Gastroesophageal sphincter (tissue), 3 donors: ENCODE measurements around the gene ARHGEF10L.

ENCODE experiments used
- POLR2A ChIP-seq, 2 donors: fragments of 450-650 bp; IDR thresholded peaks; one replicate each; pipeline ENCODE4 v1.6.1; 2017; ENCODE audit warnings: antibody characterized with exemption in 2 of 2, mild to moderate bottlenecking in 2 of 2, moderate library complexity in 1 of 2
- POLR2AphosphoS5 ChIP-seq: sonication (generic); formaldehyde crosslinking; IDR thresholded peaks from one replicate; pipeline ENCODE4 v1.6.1; 2017; ENCODE audit warnings: antibody characterized with exemption
- TF ChIP-seq, protein P1 (sequence below), 4 experiments: fragments of 200-600 bp in 2 of 4; fragments of 450-650 bp in 2 of 4; sonication (generic) in 1 of 4; IDR thresholded peaks; one replicate each; pipeline ENCODE4 v1.5.1; 2017 to 2019; ENCODE audit warnings: antibody characterized with exemption in 4 of 4, mild to moderate bottlenecking in 2 of 4, moderate library complexity in 2 of 4

DNA sequence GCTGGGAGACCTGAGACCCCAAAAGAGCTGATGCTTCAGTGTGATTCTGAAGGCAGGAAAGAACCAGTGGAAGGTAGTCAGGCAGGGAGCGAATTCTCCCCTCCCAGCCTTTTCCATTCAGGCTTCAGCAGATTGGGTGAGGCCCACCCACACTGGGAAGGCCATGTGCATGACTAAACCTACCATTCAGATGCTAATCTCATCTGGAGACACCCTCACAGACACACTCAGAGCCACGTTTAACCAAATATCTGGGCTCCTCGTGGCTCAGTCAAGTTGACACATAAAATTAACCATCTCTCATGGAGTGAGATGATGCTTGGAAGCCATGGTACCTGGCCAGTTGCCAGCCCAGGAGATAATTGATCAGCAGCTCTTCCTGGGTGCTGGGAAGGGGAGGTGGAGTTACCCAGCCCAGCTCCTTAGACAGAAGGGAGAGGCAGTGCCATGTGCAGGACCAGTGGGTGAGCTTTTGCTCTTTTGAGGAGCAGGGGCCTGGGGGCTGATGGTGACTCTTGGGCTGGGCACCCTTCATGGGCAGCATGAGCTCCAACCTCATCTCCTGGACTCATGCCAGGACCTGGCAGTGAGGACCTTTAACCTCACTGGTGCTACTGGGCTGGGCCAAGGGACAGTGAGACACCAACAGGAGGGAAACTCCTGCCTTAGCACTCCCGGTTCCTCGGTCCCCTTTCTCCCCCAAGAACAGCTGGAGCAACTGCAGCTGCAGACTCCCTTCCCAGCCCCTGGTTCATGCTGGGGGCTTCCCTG is 126.6 kb downstream of the ARHGEF10L start:
- TF ChIP-seq, protein P1, sequence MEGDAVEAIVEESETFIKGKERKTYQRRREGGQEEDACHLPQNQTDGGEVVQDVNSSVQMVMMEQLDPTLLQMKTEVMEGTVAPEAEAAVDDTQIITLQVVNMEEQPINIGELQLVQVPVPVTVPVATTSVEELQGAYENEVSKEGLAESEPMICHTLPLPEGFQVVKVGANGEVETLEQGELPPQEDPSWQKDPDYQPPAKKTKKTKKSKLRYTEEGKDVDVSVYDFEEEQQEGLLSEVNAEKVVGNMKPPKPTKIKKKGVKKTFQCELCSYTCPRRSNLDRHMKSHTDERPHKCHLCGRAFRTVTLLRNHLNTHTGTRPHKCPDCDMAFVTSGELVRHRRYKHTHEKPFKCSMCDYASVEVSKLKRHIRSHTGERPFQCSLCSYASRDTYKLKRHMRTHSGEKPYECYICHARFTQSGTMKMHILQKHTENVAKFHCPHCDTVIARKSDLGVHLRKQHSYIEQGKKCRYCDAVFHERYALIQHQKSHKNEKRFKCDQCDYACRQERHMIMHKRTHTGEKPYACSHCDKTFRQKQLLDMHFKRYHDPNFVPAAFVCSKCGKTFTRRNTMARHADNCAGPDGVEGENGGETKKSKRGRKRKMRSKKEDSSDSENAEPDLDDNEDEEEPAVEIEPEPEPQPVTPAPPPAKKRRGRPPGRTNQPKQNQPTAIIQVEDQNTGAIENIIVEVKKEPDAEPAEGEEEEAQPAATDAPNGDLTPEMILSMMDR (IDR thresholded peaks at IDR 0.05): no peak
- TF ChIP-seq POLR2AphosphoS5 (no peak), POLR2A (IDR thresholded peaks at IDR 0.05) (no peak)
